Fibroblast of lung (primary cell): Measurements from ENCODE around the gene HPSE2. TPM values are rescaled to one million over a fixed set of nuclear protein-coding genes. Genes with fewer than 3 reads are reported as not detected.

Experiments used
- DNase-seq, 2 donors: peaks; one replicate each; pipeline versions ENCODE4 v3.0.0 to v3.0.0-alpha.2; 2010; ENCODE audit warnings: low read depth in 2 of 2
- H2AFZ ChIP-seq: 2 replicates; pipeline ENCODE4 v1.5.1; 2012; ENCODE audit warnings: low read length, control low read depth, inconsistent platforms
- H3K27ac ChIP-seq: 2 replicates; pipeline ENCODE4 v1.5.1; 2011; ENCODE audit warnings: low read length, control low read depth; ENCODE audit not compliant: insufficient read depth
- H3K27me3 ChIP-seq: 2 replicates; pipeline ENCODE4 v1.5.1; 2011; ENCODE audit warnings: mild to moderate bottlenecking, low read length; ENCODE audit not compliant: control insufficient read depth, insufficient read depth
- H3K36me3 ChIP-seq: 2 replicates; pipeline ENCODE4 v1.5.1; 2011; ENCODE audit warnings: low read length; ENCODE audit not compliant: control insufficient read depth, insufficient read depth
- H3K4me1 ChIP-seq: 2 replicates; pipeline ENCODE4 v1.5.1; 2011; ENCODE audit warnings: low read length; ENCODE audit not compliant: control insufficient read depth, insufficient read depth; ENCODE audit errors: extremely low read depth
- H3K4me2 ChIP-seq: 2 replicates; pipeline ENCODE4 v1.5.1; 2011; ENCODE audit warnings: low read length, control low read depth; ENCODE audit not compliant: insufficient read depth; ENCODE audit errors: extremely low read depth
- H3K4me3 ChIP-seq, 4 experiments: fragments of 200-600 bp in 1 of 4; sonication (generic) in 1 of 4; replicated peaks in 1 of 4; 2 replicates each; pipeline ENCODE4 v1.5.1; 2011 to 2016; ENCODE audit warnings: low read length in 4 of 4, low read depth in 3 of 4, mild to moderate bottlenecking in 3 of 4, control low read depth in 2 of 4, inconsistent platforms in 1 of 4, mixed read lengths in 1 of 4; ENCODE audit not compliant: insufficient read depth in 1 of 4; ENCODE audit errors: control extremely low read depth in 1 of 4
- H3K79me2 ChIP-seq: 2 replicates; pipeline ENCODE4 v1.5.1; 2012; ENCODE audit warnings: mild to moderate bottlenecking, low read length, inconsistent platforms; ENCODE audit not compliant: control insufficient read depth, insufficient read depth
- H3K9ac ChIP-seq: 2 replicates; pipeline ENCODE4 v1.5.1; 2011; ENCODE audit warnings: mild to moderate bottlenecking, low read length, control low read depth; ENCODE audit not compliant: insufficient read depth
- H3K9me3 ChIP-seq: 2 replicates; pipeline ENCODE4 v1.5.1; 2012; ENCODE audit warnings: low read depth, low read length; ENCODE audit not compliant: control insufficient read depth, insufficient read depth
- H4K20me1 ChIP-seq: 2 replicates; pipeline ENCODE4 v1.5.1; 2011; ENCODE audit warnings: low read length; ENCODE audit not compliant: control insufficient read depth, insufficient read depth; ENCODE audit errors: extremely low read depth
- EZH2 ChIP-seq: IDR thresholded peaks from 2 replicates; pipeline ENCODE4 v1.5.1; 2012; ENCODE audit warnings: low read length, control low read depth, mild to moderate bottlenecking; ENCODE audit errors: missing control alignments
- polyA plus RNA-seq, 2 donors: library from polyadenylated mRNA; depleted of rRNA in 1 of 2; stranded (reverse) in 1 of 2; unstranded in 1 of 2; fragments of >200 nt; gene quantifications; 2 replicates each; pipeline ENCODE4 v1.2.1, GENCODE V29; 2011 to 2012; ENCODE audit warnings: missing spikeins in 1 of 2
- total RNA-seq: library from RNA; depleted of rRNA; stranded (reverse); fragments of >200 nt; gene quantifications from 2 replicates; pipeline ENCODE4 v1.2.1, GENCODE V29; 2014
- TF ChIP-seq, protein P1 (sequence below), 2 donors: IDR thresholded peaks in 1 of 2; conservative IDR thresholded peaks in 1 of 2; 1 replicate in 1 of 2; 2 replicates in 1 of 2; pipeline ENCODE4 v1.5.1; 2011 to 2012; ENCODE audit warnings: low read length in 2 of 2, control low read depth in 1 of 2, inconsistent platforms in 1 of 2, low read depth in 1 of 2, mild to moderate bottlenecking in 1 of 2

The HPSE2 gene
- total and polyA plus RNA-seq, 2 donors (not counting 1 experiment from before 2014, with no cell fraction given) = 0.02 to 0.17 TPM

- Histone ChIP-seq H3K4me1 (no peaks in the 10 kb centered on the region), H3K9me3 (no peaks in the 10 kb centered on the region), H3K36me3 (no peaks in the 10 kb centered on the region), H3K4me3 (no peak overlapping the region), H3K27ac (no peak overlapping the region), H2AFZ (no peak overlapping the region), H4K20me1 (no peaks in the 10 kb centered on the region), H3K4me2 (no peak overlapping the region), H3K27me3 (no peaks in the 10 kb centered on the region), H3K79me2 (no peaks in the 10 kb centered on the region), H3K9ac (no peak overlapping the region)
- DNase-seq = no peak
- TF ChIP-seq, protein P1, sequence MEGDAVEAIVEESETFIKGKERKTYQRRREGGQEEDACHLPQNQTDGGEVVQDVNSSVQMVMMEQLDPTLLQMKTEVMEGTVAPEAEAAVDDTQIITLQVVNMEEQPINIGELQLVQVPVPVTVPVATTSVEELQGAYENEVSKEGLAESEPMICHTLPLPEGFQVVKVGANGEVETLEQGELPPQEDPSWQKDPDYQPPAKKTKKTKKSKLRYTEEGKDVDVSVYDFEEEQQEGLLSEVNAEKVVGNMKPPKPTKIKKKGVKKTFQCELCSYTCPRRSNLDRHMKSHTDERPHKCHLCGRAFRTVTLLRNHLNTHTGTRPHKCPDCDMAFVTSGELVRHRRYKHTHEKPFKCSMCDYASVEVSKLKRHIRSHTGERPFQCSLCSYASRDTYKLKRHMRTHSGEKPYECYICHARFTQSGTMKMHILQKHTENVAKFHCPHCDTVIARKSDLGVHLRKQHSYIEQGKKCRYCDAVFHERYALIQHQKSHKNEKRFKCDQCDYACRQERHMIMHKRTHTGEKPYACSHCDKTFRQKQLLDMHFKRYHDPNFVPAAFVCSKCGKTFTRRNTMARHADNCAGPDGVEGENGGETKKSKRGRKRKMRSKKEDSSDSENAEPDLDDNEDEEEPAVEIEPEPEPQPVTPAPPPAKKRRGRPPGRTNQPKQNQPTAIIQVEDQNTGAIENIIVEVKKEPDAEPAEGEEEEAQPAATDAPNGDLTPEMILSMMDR (conservative IDR thresholded peaks at IDR 0.05 in 1 of 2, IDR thresholded peaks at IDR 0.05 in 1 of 2; ENCODE audit: low read depth in 1 of 2, low read length in 2 of 2) = no peak
- TF ChIP-seq EZH2 = no peak
Observed at GRCh38 chr10:98563811-98564210, 671.8 kb downstream of the HPSE2 start.

DNA sequence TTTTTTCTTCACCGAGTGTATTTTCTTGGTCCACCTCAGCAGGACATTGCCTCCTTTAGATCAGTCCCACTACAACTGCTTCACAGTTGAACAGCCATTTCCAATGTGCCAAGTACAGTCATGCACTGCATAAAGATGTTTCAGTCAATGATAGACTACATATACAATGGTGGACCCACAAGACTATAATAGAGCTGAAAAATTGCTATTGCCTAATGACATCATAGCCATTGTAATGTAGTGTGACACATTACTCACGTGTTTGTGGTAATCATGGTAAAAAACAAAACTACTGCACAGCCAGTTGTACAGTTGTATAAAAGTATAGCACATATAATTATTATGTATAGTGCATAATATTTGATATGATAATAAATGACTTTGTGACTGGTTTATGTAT, 675.1 kb downstream of the HPSE2 start:
- no peak overlapping the region for H3K27ac ChIP-seq
- H4K20me1 ChIP-seq = no peaks in the 10 kb centered on the region
- no peak overlapping the region for H3K4me2 ChIP-seq
- H3K4me1 ChIP-seq = no peaks in the 10 kb centered on the region
- H3K9ac ChIP-seq = no peak overlapping the region
- TF ChIP-seq, protein P1 (conservative IDR thresholded peaks at IDR 0.05 in 1 of 2, IDR thresholded peaks at IDR 0.05 in 1 of 2; ENCODE audit: low read depth in 1 of 2, low read length in 2 of 2) = no peak
- TF ChIP-seq EZH2 = no peak
- DNase-seq = no peak
- no peaks in the 10 kb centered on the region for H3K27me3 ChIP-seq
- H3K79me2 ChIP-seq = no peaks in the 10 kb centered on the region
- H3K9me3 ChIP-seq = no peaks in the 10 kb centered on the region
- H2AFZ ChIP-seq = no peak overlapping the region
- H3K4me3 ChIP-seq = no peak overlapping the region
- H3K36me3 ChIP-seq = no peaks in the 10 kb centered on the region

GRCh38 chr10:98556061-98556460, 679.6 kb downstream of the HPSE2 start:
- TF ChIP-seq, protein P1 (conservative IDR thresholded peaks at IDR 0.05 in 1 of 2, IDR thresholded peaks at IDR 0.05 in 1 of 2; ENCODE audit: low read depth in 1 of 2, low read length in 2 of 2) = no peak
- no peak for TF ChIP-seq EZH2
- Histone ChIP-seq H3K36me3 (no peaks in the 10 kb centered on the region), H3K9me3 (no peaks in the 10 kb centered on the region), H3K4me1 (no peaks in the 10 kb centered on the region), H4K20me1 (no peaks in the 10 kb centered on the region), H3K9ac (no peak overlapping the region), H3K4me3 (no peak overlapping the region), H3K4me2 (no peak overlapping the region), H3K27ac (no peak overlapping the region), H3K27me3 (no peaks in the 10 kb centered on the region), H2AFZ (no peak overlapping the region), H3K79me2 (no peaks in the 10 kb centered on the region)
- DNase-seq = no peak
